DOHH2 (cell line): ENCODE measurements around the gene MDP1.

Experiments
- EZH2phosphoT487 ChIP-seq: fragments of 200-600 bp; sonication (generic); IDR thresholded peaks from 2 replicates; pipeline ENCODE4 v1.6.1; 2017; ENCODE audit warnings: borderline replicate concordance, mild to moderate bottlenecking, antibody characterized with exemption, low read length, moderate library complexity, mixed read lengths
- TF ChIP-seq, protein P1 (sequence below): fragments of 200-600 bp; sonication (generic); IDR thresholded peaks from one replicate; pipeline ENCODE4 v1.5.1; 2014; ENCODE audit warnings: antibody characterized with exemption, mild to moderate bottlenecking, low read depth, low read length; ENCODE audit not compliant: poor library complexity, severe bottlenecking

GRCh38 chr14:24241829-24242443 lies 26.1 kb upstream of the MDP1 start:
- TF ChIP-seq, protein P1, sequence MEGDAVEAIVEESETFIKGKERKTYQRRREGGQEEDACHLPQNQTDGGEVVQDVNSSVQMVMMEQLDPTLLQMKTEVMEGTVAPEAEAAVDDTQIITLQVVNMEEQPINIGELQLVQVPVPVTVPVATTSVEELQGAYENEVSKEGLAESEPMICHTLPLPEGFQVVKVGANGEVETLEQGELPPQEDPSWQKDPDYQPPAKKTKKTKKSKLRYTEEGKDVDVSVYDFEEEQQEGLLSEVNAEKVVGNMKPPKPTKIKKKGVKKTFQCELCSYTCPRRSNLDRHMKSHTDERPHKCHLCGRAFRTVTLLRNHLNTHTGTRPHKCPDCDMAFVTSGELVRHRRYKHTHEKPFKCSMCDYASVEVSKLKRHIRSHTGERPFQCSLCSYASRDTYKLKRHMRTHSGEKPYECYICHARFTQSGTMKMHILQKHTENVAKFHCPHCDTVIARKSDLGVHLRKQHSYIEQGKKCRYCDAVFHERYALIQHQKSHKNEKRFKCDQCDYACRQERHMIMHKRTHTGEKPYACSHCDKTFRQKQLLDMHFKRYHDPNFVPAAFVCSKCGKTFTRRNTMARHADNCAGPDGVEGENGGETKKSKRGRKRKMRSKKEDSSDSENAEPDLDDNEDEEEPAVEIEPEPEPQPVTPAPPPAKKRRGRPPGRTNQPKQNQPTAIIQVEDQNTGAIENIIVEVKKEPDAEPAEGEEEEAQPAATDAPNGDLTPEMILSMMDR = no peak
- no peak for TF ChIP-seq EZH2phosphoT487
